NOMO-1 treated with dmso at 0.1 percent for 144 hours (cell line): ENCODE data around the gene DCUN1D2.
"Not testable (repeated sequence)": the region's sequence is repeated elsewhere in the genome, so short reads cannot be mapped to it uniquely, and the experiment has no call there.

Experiments
- DNase-seq: peaks from one replicate; lab custom pipeline; 2025; ENCODE audit not compliant: unreplicated experiment; lab: John Stamatoyannopoulos, UW

The DCUN1D2 gene

DNA sequence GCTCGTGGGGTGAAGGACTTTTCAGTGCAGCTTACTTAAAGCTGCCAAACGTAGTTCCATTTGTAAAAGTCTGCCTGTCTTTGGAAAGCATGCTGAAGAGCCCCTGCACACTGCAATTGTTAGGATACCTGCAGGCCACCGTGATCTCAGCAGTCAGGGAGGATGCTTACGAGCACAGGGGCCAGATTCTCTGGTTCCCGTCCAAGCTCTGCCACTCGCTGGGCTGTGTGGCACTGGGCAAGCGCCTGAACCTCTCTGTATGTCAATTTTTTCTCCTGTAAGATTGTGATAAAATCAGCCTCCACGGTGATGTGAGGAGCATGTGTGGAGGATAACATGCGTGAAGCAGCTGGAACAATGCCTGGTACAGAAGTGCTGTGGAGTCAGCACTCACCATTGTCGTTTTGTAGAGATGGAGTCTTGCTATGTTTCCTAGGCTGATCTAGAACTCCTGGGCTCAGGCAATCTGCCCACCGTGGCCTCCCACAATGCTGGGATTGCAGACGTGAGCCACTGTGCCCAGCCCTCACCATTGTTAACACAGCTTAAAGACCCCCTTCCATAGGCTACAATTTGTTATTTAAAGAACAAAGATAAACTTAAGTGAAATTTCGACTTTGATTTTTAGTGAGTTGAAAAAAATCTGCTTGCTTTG lies 40.7 kb downstream of the DCUN1D2 start:
- DNase-seq = no peak

- DNase-seq = peak; percentile 80
Measured at GRCh38 chr13:113448885-113449692, 41.4 kb downstream of the DCUN1D2 start.

- DNase-seq = no peak
Measured at GRCh38 chr13:113448545-113448884, 42.0 kb downstream of the DCUN1D2 start.

DNA sequence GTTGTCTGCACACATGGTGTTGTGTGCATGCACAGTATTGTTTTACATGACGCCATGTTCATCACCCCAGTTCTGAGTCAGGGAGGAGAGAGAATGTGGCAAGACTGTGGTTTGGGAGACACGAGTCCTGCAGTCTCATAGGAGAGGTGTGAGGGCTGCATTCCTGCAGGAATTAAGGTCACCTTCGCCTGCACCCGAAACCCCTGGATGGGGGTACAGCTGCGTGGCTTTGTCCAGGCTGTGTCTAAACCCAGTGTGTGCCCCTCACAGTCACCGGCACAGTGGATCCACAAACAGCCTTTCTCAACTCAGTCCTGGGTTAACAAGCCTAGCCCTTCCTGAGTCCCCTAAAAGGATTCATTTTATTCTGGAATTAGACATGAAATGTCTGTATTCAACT lies 42.9 kb downstream of the DCUN1D2 start:
- no peak for DNase-seq

DNA sequence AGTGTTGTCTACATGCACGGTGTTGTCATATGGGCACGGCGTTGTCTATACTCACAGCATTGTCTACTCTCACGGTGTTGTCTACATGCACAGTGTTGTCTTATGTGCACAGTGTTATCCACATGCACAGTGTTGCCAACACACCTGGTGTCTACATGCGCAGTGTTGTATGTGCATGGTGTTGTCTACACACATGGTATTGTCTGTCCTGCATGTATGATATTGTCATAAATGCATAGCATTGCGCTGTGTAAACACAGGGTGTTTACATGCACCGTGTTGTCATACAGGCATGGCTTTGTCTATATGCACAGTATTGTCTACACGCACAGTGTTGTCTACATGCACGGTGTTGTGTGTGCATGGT lies 44.0 kb downstream of the DCUN1D2 start:
- no peak for DNase-seq

DNA sequence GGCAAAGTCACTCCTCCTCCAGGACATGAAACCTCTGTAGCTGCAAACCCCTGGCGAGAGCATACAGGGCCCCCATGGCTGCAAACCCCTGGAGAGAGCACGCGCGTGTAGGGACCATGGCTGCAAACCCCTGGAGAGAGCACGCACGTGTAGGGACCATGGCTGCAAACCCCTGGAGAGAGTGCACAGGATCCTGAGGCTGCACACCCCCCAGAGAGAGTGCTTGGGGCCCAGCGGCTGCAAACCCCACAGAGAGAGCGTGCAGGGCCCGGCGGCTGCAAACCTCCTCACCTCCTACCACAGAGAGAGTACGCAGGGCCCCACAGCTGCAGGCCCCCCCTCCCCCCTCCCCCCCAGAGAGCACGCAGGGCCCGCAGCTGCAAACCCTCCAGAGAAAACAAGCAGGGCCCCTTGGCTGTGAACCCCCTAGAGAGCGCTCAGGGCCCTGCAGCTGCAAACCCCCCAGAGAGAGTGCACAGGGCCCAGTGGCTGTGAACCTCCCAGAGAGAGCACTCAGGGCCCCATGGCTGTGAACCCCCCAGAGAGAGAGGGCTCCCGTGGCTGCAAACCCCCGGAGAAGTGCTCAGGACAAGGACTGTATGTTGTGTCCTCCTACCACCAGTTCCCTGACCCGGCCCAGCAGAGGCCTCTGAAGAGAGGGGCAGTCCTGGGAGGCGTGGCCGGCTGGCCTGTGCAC lies 44.6 kb downstream of the DCUN1D2 start:
- no peak for DNase-seq

GRCh38 chr13:113443991-113444390 lies 46.5 kb downstream of the DCUN1D2 start:
- DNase-seq = no peak

GRCh38 chr13:113442985-113443362 lies 47.5 kb downstream of the DCUN1D2 start:
- DNase-seq = no peak

GRCh38 chr13:113442354-113442984 lies 48.0 kb downstream of the DCUN1D2 start:
- no peak for DNase-seq

GRCh38 chr13:113441661-113442060 lies 48.9 kb downstream of the DCUN1D2 start:
- DNase-seq = no peak

DNA sequence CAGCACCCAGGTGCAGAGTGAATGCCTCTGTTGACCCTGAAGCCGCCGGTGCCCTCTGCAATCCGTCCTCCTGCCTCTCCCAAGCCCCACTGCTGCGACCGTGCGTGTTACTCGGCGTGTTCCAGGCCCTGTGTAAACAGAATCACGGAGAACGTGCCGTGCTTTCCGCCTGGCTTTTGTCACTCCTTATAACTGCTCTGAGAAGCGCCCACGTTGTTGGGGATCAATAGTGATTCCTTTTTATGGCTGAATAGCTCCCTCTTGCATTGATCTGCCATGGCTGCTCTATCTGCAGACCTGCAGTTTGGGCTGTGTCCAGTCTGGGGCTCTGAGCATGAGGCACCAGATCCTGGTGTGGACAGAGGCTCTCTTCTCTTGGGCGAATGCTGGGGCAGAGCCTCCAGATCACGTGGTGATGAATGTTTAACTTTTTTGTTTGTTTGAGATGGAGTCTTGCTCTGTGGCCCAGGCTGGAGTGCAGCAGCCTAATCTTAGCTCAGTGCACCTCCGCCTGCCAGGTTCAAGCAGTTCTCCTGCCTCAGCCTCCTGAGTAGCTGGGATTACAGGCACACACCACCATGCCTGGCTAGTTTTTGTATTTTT lies 53.0 kb downstream of the DCUN1D2 start:
- DNase-seq = no peak

GRCh38 chr13:113436866-113437265 lies 53.6 kb downstream of the DCUN1D2 start:
- DNase-seq = not testable (repeated sequence)

- DNase-seq = not testable (repeated sequence)
Measured at GRCh38 chr13:113435907-113436306, 54.6 kb downstream of the DCUN1D2 start.

GRCh38 chr13:113433391-113433916 lies 57.1 kb downstream of the DCUN1D2 start:
- DNase-seq = no peak

GRCh38 chr13:113432506-113433270 lies 57.8 kb downstream of the DCUN1D2 start:
- no peak for DNase-seq

GRCh38 chr13:113431171-113431570 lies 59.3 kb downstream of the DCUN1D2 start:
- DNase-seq = no peak

DNA sequence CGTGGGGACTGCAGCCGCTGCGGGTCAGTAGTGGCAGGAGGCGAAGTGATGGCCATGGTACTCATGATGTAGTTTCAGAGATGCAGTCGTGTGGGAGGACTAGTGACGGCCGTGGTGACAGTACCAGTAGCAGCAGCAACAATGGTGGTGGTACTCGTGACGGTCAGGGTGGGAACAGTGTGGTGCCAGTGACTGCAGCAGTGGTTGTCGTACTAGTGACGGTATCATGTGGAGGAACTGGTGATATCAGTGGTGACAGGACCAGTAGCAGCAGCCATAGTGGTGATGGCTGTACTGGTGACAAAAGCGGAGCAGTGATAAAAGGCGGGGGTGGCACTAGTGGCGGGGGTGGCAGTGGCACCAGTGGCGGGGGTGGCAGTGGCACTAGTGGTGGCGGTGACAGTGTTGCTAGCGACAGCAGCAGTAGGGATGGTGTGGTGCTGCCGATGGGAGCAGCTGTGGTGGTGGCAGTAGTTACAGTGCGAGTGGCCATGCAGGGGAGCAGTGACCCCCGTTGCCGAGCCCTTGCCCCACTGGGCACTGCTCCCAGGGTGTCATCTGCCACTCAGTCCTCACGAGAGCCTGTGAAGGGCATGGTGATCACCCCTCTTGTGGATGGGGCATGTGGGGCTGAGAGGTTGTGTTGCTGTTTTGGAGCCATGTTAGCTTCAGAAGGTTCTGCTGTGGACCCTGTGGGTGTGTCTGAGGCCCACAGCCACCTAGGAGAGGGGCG lies 60.0 kb downstream of the DCUN1D2 start:
- no peak for DNase-seq

DNA sequence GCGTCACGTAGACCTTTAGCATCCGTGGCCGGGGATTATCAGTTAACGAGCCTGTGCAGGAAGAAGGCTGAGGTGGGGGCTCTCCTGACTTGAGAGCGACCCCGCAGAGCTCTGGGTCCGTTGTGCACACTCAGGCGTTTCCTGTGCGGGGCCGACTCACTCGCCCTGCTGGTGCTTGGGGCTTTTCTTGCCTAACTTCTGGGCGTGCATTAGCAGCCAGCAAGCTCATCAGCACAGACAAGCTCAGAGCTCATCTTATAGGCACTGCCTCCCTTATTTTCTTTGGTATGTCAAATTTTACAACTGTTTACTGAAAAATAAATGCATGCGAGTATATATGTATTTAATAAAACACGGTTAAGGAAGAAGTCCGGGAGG lies 60.9 kb downstream of the DCUN1D2 start:
- DNase-seq = no peak

GRCh38 chr13:113428871-113429607 lies 61.5 kb downstream of the DCUN1D2 start:
- DNase-seq = no peak
